ENCODE results near the gene SLC25A21.

GRCh38 chr14:36633580-36633979, 538.8 kb downstream of the SLC25A21 start:
- TF ChIP-seq RCOR1 (conservative IDR thresholded peaks at IDR 0.05; ENCODE audit: low read depth, low read length): no peak
- TF ChIP-seq, protein P1, sequence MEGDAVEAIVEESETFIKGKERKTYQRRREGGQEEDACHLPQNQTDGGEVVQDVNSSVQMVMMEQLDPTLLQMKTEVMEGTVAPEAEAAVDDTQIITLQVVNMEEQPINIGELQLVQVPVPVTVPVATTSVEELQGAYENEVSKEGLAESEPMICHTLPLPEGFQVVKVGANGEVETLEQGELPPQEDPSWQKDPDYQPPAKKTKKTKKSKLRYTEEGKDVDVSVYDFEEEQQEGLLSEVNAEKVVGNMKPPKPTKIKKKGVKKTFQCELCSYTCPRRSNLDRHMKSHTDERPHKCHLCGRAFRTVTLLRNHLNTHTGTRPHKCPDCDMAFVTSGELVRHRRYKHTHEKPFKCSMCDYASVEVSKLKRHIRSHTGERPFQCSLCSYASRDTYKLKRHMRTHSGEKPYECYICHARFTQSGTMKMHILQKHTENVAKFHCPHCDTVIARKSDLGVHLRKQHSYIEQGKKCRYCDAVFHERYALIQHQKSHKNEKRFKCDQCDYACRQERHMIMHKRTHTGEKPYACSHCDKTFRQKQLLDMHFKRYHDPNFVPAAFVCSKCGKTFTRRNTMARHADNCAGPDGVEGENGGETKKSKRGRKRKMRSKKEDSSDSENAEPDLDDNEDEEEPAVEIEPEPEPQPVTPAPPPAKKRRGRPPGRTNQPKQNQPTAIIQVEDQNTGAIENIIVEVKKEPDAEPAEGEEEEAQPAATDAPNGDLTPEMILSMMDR (IDR thresholded peaks at IDR 0.05 in 2 of 3, conservative IDR thresholded peaks at IDR 0.05 in 1 of 3; ENCODE audit: control insufficient read depth in 2 of 3, extremely low read depth in 1 of 3, insufficient read depth in 1 of 3, low read depth in 3 of 3, low read length in 3 of 3): no peak
- no peak for TF ChIP-seq POLR2AphosphoS5 (IDR thresholded peaks at IDR 0.05; ENCODE audit: low read length)
- no peak for TF ChIP-seq JUND (IDR thresholded peaks at IDR 0.05; ENCODE audit: low read depth, low read length)
- no peak for TF ChIP-seq ZNF274 (IDR thresholded peaks at IDR 0.05; ENCODE audit: insufficient read depth, insufficient read length)
- no peak for TF ChIP-seq ETV6 (conservative IDR thresholded peaks at IDR 0.05 in 1 of 2, IDR thresholded peaks at IDR 0.05 in 1 of 2; ENCODE audit: borderline replicate concordance in 1 of 2, low read depth in 1 of 2)
- TF ChIP-seq GABPA (IDR thresholded peaks at IDR 0.05; ENCODE audit: low read depth): no peak
- no peak for TF ChIP-seq YY1 (IDR thresholded peaks at IDR 0.05; ENCODE audit: low read depth, low read length)

Measured in GM12878 (cell line).